Ovary (tissue), 3 donors: Measurements from ENCODE around the gene CAPZB.

Source experiments
- CTCF ChIP-seq, 3 donors: fragments of 450-650 bp in 2 of 3; fragments of 200-600 bp in 1 of 3; IDR thresholded peaks; one replicate each; pipeline versions ENCODE4 v1.5.1 to v1.8.0; 2016 to 2022; ENCODE audit warnings: antibody characterized with exemption in 3 of 3, mild to moderate bottlenecking in 1 of 3
- EP300 ChIP-seq: sonication (generic); formaldehyde crosslinking; IDR thresholded peaks from one replicate; pipeline ENCODE4 v1.6.1; 2017; ENCODE audit warnings: antibody characterized with exemption
- POLR2A ChIP-seq: fragments of 450-650 bp; IDR thresholded peaks from one replicate; pipeline ENCODE4 v1.6.1; 2017; ENCODE audit warnings: antibody characterized with exemption, mild to moderate bottlenecking, moderate library complexity
- donor health status: DM: no; HTN: no; CAD: no.

GRCh38 chr1:19420606-19421005, 64.7 kb downstream of the CAPZB start:
- TF ChIP-seq CTCF (IDR thresholded peaks at IDR 0.05) (no peak), POLR2A (no peak), EP300 (no peak)
